Activated T-helper 1 cell treated with anti-CD3 and anti-CD28 coated beads, Interleukin-12 subunit alpha, Interleukin-12 subunit beta, Interleukin-2, Interleukin-4 antibody, amounts not matched to agents 30 ng/mL and 10 ng/mL and 1 ng/mL, durations not matched to agents 14 hours and 24 hours and 36 hours (primary cell): ENCODE results near the gene TMEM179. TPM values are rescaled to one million over a fixed set of nuclear protein-coding genes. Genes with fewer than 3 reads are reported as not detected.

Source experiments
- DNase-seq: peaks from one replicate; pipeline ENCODE4 v3.0.0; 2021; ENCODE audit warnings: low spot score
- H3K27ac Mint-ChIP-seq: one replicate; pipeline ENCODE4 v1.8.0; 2021; ENCODE audit warnings: mild to moderate bottlenecking, mixed read lengths
- H3K27me3 Mint-ChIP-seq: one replicate; pipeline ENCODE4 v1.8.0; 2022; ENCODE audit warnings: mild to moderate bottlenecking, moderate library complexity, mixed read lengths; ENCODE audit not compliant: insufficient read depth
- H3K36me3 Mint-ChIP-seq: one replicate; pipeline ENCODE4 v1.8.0; 2021; ENCODE audit warnings: low read depth, mixed read lengths
- H3K4me1 Mint-ChIP-seq: one replicate; pipeline ENCODE4 v1.8.0; 2021; ENCODE audit warnings: low read depth, mixed read lengths
- H3K4me3 Mint-ChIP-seq: one replicate; pipeline ENCODE4 v1.8.0; 2021; ENCODE audit warnings: mild to moderate bottlenecking, moderate library complexity, mixed read lengths
- H3K9me3 Mint-ChIP-seq: one replicate; pipeline ENCODE4 v1.8.0; 2021; ENCODE audit warnings: mixed read lengths
- intact Hi-C: fragments of 100-400 bp; cut with micrococcal nuclease; formaldehyde crosslinking; loops from one replicate; pipeline ENCODE4 v1.15.1; 2024
- total RNA-seq: library from RNA; stranded (reverse); gene quantifications from 2 replicates; pipeline ENCODE4 v1.2.3, GENCODE V29; 2022

Gene TMEM179
- total RNA-seq, 1 donor from 2014 or later, result 0.36 TPM

DNA sequence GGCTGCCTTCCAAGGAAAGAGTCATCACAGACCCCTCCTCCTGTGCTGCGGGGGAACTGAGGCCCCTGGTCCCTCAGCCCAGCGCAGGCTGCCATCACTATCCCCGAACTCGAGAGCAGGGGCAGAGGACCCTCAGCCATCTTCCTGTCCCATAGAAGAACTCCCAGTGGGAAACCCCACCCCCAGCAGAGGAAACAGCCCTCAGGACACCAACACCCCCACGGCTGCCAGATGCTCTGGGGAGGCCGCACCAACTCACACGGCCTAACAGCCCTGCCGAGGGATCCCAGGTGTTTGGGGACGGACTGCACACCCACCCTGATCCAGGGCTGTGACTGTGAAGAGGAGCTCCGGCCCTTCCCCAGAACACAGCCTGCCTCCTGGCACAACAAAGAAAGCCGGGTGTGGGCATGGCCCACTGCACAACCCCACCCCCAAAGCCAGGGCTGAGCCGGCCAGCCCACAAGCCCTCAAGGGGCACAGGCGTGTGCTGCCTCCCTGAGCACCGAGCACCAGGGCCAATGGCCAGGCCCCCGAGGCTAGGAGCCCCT is 41.3 kb downstream of the TMEM179 start:
- H3K27me3 Mint-ChIP-seq, result peaks cover 2% of the 10 kb centered on the region
- H3K36me3 Mint-ChIP-seq, result no peaks in the 10 kb centered on the region
- H3K4me3 Mint-ChIP-seq, result no peak overlapping the region
- no peak overlapping the region for H3K27ac Mint-ChIP-seq
- no peaks in the 10 kb centered on the region for H3K4me1 Mint-ChIP-seq
- H3K9me3 Mint-ChIP-seq, result no peaks in the 10 kb centered on the region
- intact Hi-C loops, result no loop called here
- DNase-seq, result no peak

DNA sequence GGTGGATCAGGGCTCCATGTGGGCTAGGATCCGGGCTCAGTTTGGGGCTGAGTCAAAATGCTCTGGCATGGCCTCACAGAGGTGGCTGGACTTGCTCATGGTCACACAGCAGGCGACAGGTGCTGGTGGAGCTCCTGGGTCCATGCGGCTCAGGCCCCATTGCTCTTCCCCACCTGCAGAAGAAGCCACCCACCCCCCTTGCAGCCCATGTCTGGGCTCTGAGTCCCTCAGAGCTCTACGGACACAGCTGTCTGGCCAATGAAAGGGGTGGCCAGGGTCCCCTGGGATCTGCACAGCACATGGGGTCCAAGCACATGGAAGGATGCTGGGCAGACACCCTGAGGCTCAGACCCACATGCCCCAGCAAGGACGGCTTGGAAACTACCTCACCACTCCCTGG is 42.0 kb downstream of the TMEM179 start:
- no peak for DNase-seq
- no peaks in the 10 kb centered on the region for H3K36me3 Mint-ChIP-seq
- H3K4me1 Mint-ChIP-seq, result no peaks in the 10 kb centered on the region
- H3K9me3 Mint-ChIP-seq, result no peaks in the 10 kb centered on the region
- no peak overlapping the region for H3K4me3 Mint-ChIP-seq
- H3K27ac Mint-ChIP-seq, result no peak overlapping the region
- intact Hi-C loops, result no loop called here
- peaks cover 2% of the 10 kb centered on the region for H3K27me3 Mint-ChIP-seq

DNA sequence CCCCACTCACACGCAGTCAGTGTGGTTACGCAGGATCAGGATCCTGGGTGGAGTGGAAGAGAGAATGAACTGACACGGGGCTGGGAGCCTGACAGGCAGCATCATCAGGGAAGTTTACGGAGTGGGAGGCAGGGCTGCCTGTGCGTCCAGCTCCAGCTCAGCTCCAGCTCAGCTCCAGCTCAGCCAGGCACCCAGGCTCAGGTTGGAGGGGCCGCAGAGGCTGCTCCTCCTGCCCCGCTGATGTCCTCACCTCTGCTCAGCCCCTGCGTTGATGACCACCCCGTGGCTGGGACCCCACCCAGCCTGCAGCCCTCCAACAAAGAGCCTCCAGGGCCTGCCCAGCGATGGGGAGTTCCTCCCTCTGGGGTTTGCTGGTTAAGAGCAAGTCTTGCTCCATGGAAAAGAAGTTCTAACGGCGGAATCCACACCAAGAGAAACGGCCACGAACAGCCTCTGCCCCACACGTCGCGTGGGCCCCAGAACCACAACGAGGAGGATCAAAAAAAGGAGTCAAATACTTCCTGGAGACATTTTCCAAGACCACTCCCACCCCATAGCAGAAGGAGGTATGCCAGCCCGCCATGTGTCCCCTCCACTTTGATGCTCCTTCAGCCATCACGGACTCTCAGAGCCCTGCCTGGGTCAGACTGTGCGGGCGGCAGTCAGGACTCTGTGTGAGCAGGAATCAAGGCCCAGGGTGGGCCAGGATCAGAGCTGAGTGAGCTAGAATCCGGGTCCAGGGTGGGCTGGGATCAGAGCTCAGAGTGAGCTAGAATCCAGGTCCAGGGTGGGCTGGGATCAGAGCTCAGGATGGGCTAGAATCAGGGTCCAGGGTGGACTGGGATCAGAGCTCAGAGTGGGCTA is 42.7 kb downstream of the TMEM179 start:
- Mint-ChIP-seq H3K4me3 (no peak overlapping the region), H3K9me3 (no peaks in the 10 kb centered on the region), H3K36me3 (no peaks in the 10 kb centered on the region), H3K27me3 (peaks cover 2% of the 10 kb centered on the region), H3K4me1 (no peaks in the 10 kb centered on the region), H3K27ac (no peak overlapping the region)
- intact Hi-C loops, result no loop called here
- no peak for DNase-seq

DNA sequence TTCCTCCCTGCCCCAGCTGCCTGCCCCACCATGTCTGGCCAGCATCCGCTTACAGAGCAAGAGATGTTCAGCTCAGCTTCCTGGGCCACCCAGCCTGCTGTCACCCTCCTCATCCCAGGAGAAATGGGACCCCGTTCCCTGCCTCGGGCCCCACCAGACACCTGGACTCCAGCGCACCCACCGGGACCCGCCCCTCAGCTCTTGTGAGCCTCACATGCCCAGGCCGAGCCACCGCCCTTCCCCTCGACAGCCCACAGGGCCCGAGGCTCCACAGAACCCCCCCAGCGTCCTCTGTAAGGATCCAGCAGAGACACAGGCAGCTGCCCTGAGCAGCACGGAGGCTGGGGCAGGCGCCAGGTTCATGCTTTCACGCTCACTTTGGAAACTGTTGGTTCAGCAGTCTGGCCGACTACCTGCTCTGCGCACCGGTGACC is 43.4 kb downstream of the TMEM179 start:
- no peaks in the 10 kb centered on the region for H3K4me1 Mint-ChIP-seq
- intact Hi-C loops, result no loop called here
- DNase-seq, result no peak
- no peaks in the 10 kb centered on the region for H3K9me3 Mint-ChIP-seq
- H3K4me3 Mint-ChIP-seq, result no peak overlapping the region
- H3K27me3 Mint-ChIP-seq, result peaks cover 2% of the 10 kb centered on the region
- H3K27ac Mint-ChIP-seq, result no peak overlapping the region
- no peaks in the 10 kb centered on the region for H3K36me3 Mint-ChIP-seq

DNA sequence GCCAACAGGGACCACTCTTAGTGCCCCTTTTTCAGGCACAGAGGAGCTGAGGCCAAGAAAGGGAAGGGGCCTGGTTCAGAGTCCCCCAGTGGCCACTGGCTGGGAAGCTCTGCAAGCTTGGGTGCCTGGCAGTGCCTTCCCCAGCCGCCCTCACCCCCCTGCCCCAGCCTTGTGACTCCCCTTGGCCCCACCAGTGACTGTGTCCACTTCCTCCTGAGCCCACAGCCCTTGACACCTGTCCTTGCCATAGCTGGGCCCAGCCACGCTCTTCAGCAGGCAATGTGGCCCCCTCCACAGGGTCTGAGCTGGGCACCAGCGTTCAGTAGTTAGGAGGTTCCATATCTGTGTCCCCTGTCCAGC is 44.0 kb downstream of the TMEM179 start:
- H3K27ac Mint-ChIP-seq, result no peak overlapping the region
- H3K36me3 Mint-ChIP-seq, result no peaks in the 10 kb centered on the region
- no peaks in the 10 kb centered on the region for H3K4me1 Mint-ChIP-seq
- intact Hi-C loops, result no loop called here
- DNase-seq, result no peak
- H3K4me3 Mint-ChIP-seq, result no peak overlapping the region
- H3K27me3 Mint-ChIP-seq, result peaks cover 2% of the 10 kb centered on the region
- H3K9me3 Mint-ChIP-seq, result no peaks in the 10 kb centered on the region

DNA sequence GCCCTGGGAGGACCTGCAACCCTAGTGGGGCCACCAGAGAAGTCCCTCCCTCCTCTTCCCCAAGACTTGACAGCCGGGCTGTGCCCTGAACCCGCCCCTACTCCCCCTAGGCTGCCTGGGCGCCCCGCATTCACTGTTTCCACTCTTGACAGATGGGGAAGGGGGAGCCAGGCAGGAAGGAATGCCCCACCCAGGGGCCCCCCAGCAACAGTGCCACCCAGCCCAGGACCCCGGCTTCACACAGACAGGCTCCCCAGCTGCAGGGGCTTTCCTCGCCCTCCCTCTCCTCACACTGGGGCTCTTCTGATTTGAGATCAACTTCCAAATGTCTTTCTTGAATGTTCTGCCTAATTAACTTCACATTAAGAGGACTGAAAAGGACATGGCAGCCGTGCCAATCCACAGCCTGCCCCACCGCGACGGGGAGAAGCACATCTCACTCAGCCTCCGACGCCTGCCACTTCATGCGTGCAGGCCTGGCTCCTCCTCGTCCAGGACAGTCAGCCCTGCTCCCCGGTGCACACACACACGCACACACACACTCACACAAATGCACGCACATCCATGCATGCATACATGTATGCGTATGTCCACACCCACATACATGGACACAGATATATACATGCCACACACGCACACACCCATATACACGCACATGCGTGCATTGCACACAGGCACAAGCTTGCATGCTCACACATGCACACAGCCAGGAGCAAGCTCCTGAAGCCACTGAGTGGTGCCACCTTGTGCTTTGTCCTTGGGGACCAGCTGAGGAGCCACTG is 44.6 kb downstream of the TMEM179 start:
- Mint-ChIP-seq H3K36me3 (no peaks in the 10 kb centered on the region), H3K27ac (no peak overlapping the region), H3K4me1 (no peaks in the 10 kb centered on the region), H3K27me3 (peaks cover 2% of the 10 kb centered on the region), H3K4me3 (no peak overlapping the region), H3K9me3 (no peaks in the 10 kb centered on the region)
- no peak for DNase-seq
- intact Hi-C loops, result no loop called here

DNA sequence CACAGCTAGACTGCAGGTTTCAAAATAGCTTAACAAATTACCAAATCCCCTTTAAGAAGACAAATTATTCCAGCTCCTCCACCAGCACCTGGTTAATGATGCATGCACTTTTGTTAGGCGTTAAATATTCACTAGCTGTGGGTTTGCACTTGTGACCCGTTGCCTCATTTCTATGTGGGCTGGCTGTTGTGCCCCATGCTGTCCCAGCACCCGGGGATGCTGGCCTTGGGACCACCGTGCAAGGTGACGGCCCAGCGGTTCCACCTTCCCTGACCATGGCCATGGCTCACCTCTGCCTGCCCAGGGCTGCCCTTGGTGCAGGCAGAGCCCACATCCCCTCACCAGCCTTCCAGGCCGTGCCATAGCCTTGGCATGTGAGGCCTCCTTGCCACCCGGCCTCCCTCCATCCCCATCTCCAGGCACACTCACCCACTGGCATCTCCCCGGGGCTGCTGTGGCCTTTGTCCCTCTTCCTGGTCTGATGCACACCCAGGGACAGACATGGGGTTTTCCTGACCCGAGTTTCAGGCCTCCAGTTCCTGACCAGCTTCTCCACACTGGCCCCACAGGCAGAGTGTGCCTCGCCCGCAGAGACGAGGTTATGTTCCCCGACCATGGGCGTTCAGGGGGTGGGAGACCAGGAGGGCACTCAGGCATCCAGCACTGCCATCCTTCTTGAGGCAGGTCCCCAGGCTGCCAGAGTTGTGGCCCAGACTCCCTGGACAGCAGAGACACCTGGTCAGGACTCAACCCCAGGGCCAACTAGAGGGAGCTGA is 45.4 kb downstream of the TMEM179 start:
- peaks cover 2% of the 10 kb centered on the region for H3K27me3 Mint-ChIP-seq
- no peaks in the 10 kb centered on the region for H3K4me1 Mint-ChIP-seq
- H3K36me3 Mint-ChIP-seq, result no peaks in the 10 kb centered on the region
- DNase-seq, result no peak
- H3K9me3 Mint-ChIP-seq, result no peaks in the 10 kb centered on the region
- no peak overlapping the region for H3K4me3 Mint-ChIP-seq
- intact Hi-C loops, result no loop called here
- H3K27ac Mint-ChIP-seq, result no peak overlapping the region

DNA sequence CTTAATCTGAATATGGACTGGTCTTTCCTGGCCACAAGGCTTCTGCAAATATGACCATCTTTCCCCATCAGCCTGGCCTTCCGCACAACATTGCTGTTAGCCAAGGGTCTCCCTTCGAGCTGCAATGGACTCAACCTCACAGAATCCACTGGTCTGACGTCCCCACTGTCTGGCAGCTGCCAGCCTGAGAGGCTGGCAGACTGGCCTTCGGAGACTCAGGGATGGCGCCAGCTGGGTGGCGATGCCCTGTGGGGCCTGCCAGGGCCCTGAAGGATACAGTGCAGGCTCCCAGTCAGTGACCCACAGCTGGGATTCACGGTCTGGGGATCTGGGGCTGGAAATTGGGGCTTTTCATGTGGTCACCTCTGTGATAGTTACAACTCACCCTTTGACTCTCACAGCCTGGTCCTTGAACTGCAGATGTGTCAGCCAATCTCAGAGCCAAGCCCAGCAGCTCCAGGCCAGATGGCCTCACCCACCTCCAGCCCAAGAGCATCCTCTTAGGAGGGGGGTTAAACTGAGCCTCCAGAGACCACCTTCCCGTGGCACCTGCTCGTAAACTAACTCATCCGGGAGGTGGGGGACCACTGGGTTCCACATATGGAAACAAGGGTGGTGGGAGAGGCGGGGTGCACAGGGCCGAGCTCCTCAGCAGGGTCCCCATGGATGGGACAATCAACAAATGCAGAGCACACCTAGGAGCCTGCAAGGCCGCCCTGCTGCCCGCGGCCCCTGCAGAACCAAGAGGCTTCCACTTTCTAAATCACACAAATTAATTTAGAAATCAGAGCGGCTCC is 46.1 kb downstream of the TMEM179 start:
- H3K27me3 Mint-ChIP-seq, result peaks cover 2% of the 10 kb centered on the region
- H3K4me1 Mint-ChIP-seq, result no peaks in the 10 kb centered on the region
- intact Hi-C loops, result no loop called here
- no peak for DNase-seq
- H3K36me3 Mint-ChIP-seq, result no peaks in the 10 kb centered on the region
- H3K9me3 Mint-ChIP-seq, result no peaks in the 10 kb centered on the region
- no peak overlapping the region for H3K27ac Mint-ChIP-seq
- H3K4me3 Mint-ChIP-seq, result no peak overlapping the region

DNA sequence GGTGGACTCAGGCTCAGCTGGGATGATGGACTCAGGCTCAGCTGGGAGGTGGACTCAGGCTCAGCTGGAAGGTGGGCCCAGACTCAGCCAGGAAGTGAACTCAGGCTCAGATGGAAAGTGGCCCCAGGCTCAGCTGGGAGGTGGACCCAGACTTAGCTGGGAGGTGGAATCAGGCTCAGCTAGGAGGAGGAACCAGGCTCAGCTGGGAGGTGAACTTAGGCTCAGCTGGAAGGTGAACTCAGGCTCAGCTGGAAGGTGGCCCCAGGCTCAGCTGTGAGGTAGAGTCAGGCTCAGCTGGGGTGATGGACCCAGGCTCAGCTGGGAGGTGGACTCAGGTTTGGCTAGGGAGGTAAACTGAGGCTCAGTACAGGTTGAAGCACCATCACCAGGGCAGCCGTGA is 46.8 kb downstream of the TMEM179 start:
- Mint-ChIP-seq H3K36me3 (no peaks in the 10 kb centered on the region), H3K4me1 (no peaks in the 10 kb centered on the region), H3K9me3 (no peaks in the 10 kb centered on the region), H3K27me3 (peaks cover 2% of the 10 kb centered on the region), H3K4me3 (no peak overlapping the region), H3K27ac (no peak overlapping the region)
- no peak for DNase-seq
- intact Hi-C loops, result no loop called here

DNA sequence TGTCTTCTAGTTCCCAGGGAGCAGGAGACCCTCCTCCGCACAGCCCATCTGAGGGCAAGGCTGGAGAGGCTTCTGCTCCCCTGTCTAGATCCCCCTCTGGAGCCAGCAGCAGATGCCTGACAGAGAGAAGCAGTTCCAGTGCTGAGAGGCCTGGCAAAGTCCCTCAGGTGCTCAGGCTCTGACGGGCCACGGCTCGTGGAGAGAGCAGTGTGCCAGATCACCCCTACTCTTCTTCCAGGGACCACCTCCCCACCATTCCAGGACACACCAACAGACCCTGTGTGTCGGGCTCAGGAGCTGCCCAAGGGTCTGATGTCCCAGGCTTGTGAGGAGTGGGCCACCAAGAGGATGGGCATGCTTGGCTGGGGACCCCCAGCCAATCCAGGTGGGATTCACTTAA is 47.5 kb downstream of the TMEM179 start:
- no peaks in the 10 kb centered on the region for H3K36me3 Mint-ChIP-seq
- no peak overlapping the region for H3K4me3 Mint-ChIP-seq
- no peaks in the 10 kb centered on the region for H3K4me1 Mint-ChIP-seq
- H3K27me3 Mint-ChIP-seq, result peaks cover 2% of the 10 kb centered on the region
- intact Hi-C loops, result no loop called here
- no peak overlapping the region for H3K27ac Mint-ChIP-seq
- DNase-seq, result no peak
- H3K9me3 Mint-ChIP-seq, result no peaks in the 10 kb centered on the region

DNA sequence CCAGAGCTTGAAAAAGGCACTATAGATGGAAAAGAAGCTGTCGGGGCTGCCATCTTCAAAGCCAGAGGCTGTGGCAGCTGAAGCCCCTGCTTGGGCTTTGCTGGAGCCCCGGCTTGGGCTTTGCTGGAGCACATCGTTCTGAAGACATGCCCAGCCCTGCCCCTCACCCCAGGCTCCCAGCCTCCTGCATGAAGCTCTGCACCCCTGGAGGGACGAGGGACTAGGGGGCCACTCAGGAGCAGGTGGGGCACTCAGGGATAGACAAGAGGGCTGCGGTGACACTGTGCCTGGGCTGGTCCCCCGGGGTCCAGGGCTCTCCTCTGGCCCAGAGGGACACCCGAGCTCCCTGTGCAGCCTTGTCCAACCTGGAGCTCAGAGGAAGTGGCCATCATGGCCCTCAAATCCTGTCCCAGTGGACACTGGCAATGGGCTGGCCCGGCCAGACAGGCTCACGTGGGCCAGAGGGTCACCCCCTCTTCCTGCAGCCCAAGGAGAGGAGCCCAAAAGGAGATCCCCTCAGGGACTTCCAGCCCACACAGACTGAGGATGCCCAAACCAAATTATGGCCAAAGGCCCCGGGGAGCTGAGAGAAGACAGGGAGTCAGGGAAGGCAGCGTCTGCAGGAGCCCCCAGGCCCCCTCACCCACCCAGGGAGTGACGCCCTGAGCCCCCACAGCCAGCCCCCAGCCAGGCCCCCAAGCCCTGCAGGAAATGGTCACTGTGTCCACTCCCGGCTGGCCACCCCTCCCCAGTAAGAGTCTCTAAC is 48.1 kb downstream of the TMEM179 start:
- Mint-ChIP-seq H3K27me3 (peaks cover 2% of the 10 kb centered on the region), H3K4me1 (no peaks in the 10 kb centered on the region)

More for the DNA sequence above, 48.1 kb downstream of the TMEM179 start:
- Mint-ChIP-seq H3K36me3 (no peaks in the 10 kb centered on the region), H3K9me3 (no peaks in the 10 kb centered on the region), H3K27ac (no peak overlapping the region), H3K4me3 (no peak overlapping the region)
- DNase-seq, result no peak
- intact Hi-C loops, result no loop called here
